K562 (cell line): ENCODE measurements around the gene SDK1. TPM values are rescaled to one million over a fixed set of nuclear protein-coding genes. Genes with fewer than 3 reads are reported as not detected.

ENCODE experiments used
- ATAC-seq: fragments of 200-7000 bp; cut with Tn5 transposase; 3 replicates; pipeline ENCODE4 v1.9.1; 2020; ENCODE audit warnings: moderate library complexity
- BruUV-seq: library from RNA; stranded (reverse); fragments of 400-500 nt; replicated peaks from 2 replicates; lab custom pipeline; 2021; lab: Mats Ljungman, UMichigan
- CTCF ChIA-PET: fragments of 300-600 bp; formaldehyde crosslinking; extraction: SDS; loops from one replicate; lab custom pipeline; 2021; ENCODE audit warnings: low intra/inter-chr PET ratio; lab: Yijun Ruan, JAX
- POLR2A ChIA-PET: fragments of 300-600, 350-650 bp; sonication (Branson Sonifier 250); formaldehyde crosslinking; extraction: SDS; loops from one replicate; lab custom pipeline; 2021; ENCODE audit warnings: antibody characterized with exemption, inconsistent platforms; lab: Yijun Ruan, JAX
- DNase-seq, 4 experiments: peaks; one replicate each; pipeline versions ENCODE4 v3.0.0 to v3.0.0-alpha.2; 2011 to 2018; ENCODE audit warnings: low spot score in 3 of 4, mixed read lengths in 3 of 4; ENCODE audit errors: extremely low read depth in 1 of 4
- FAIRE-seq: peaks from 2 replicates; lab custom pipeline; 2011; peaks lifted over from hg19 to GRCh38; lab: Jason Lieb, UNC
- H2AFZ ChIP-seq: 2 replicates; pipeline ENCODE4 v1.6.0; 2011; ENCODE audit warnings: low read depth, low read length, control low read depth, inconsistent platforms
- H3K27ac ChIP-seq: fragments of 200-600 bp; 3 replicates; pipeline ENCODE4 v1.8.0; 2011; ENCODE audit warnings: low read depth, mild to moderate bottlenecking, control low read depth, inconsistent platforms, low read length, moderate library complexity, mixed read lengths; ENCODE audit errors: extremely low read depth
- H3K27me3 ChIP-seq, 2 experiments: fragments of 300-600 bp in 1 of 2; 2 replicates in 1 of 2; 3 replicates in 1 of 2; pipeline versions ENCODE4 v1.6.0 to v1.8.0; 2011; ENCODE audit warnings: inconsistent platforms in 2 of 2, low read length in 2 of 2, mild to moderate bottlenecking in 1 of 2, mixed read lengths in 1 of 2, moderate library complexity in 1 of 2; ENCODE audit not compliant: control insufficient read depth in 2 of 2, insufficient read depth in 2 of 2
- H3K36me3 ChIP-seq: fragments of 300-600 bp; 3 replicates; pipeline ENCODE4 v1.8.0; 2011; ENCODE audit warnings: mild to moderate bottlenecking, low read length, inconsistent platforms; ENCODE audit not compliant: control insufficient read depth, insufficient read depth
- H3K4me1 ChIP-seq, 2 experiments: fragments of 200-600 bp in 1 of 2; replicated peaks in 1 of 2; 2 replicates in 1 of 2; 3 replicates in 1 of 2; pipeline versions ENCODE4 v1.5.1 to v1.8.0; 2011; ENCODE audit warnings: inconsistent platforms in 2 of 2, low read length in 2 of 2, mild to moderate bottlenecking in 1 of 2, mixed read lengths in 1 of 2, moderate library complexity in 1 of 2; ENCODE audit not compliant: control insufficient read depth in 2 of 2, insufficient read depth in 2 of 2
- H3K4me2 ChIP-seq: 2 replicates; pipeline ENCODE4 v1.6.1; 2011; ENCODE audit warnings: low read length, control low read depth, inconsistent platforms, mixed read lengths; ENCODE audit not compliant: insufficient read depth
- H3K4me3 ChIP-seq: fragments of 200-600 bp; sonication (generic), shearing (Covaris generic); 2 replicates; pipeline ENCODE4 v1.5.1; 2016; ENCODE audit warnings: control low read depth, inconsistent platforms
- H3K79me2 ChIP-seq: fragments of 200-600 bp; 3 replicates; pipeline ENCODE4 v1.8.0; 2011; ENCODE audit warnings: low read length, inconsistent platforms; ENCODE audit not compliant: control insufficient read depth, insufficient read depth
- H3K9ac ChIP-seq, 2 experiments: 2 replicates each; pipeline versions ENCODE4 v1.6.0 to v1.6.1; 2011; ENCODE audit warnings: low read depth in 2 of 2, low read length in 2 of 2, control low read depth in 1 of 2, inconsistent platforms in 1 of 2, mild to moderate bottlenecking in 1 of 2, mixed read lengths in 1 of 2; ENCODE audit not compliant: insufficient read depth in 1 of 2
- H3K9me1 ChIP-seq: one replicate; pipeline ENCODE4 v1.6.0; 2011; ENCODE audit warnings: inconsistent platforms, mild to moderate bottlenecking, low read length, moderate library complexity; ENCODE audit not compliant: control insufficient read depth, insufficient read depth
- H3K9me3 ChIP-seq: replicated peaks from 2 replicates; pipeline ENCODE4 v1.5.1; 2011; ENCODE audit warnings: low read depth, low read length, inconsistent platforms; ENCODE audit not compliant: control insufficient read depth, insufficient read depth
- H4K20me1 ChIP-seq: replicated peaks from 2 replicates; pipeline ENCODE4 v1.6.1; 2011; ENCODE audit warnings: low read length, inconsistent platforms, mixed read lengths; ENCODE audit not compliant: control insufficient read depth, insufficient read depth
- BCOR ChIP-seq: fragments of 450-650 bp; IDR thresholded peaks from 2 replicates; pipeline ENCODE4 v1.6.1; 2016
- BRD9 ChIP-seq: fragments of 450-650 bp; IDR thresholded peaks from 2 replicates; pipeline ENCODE4 v1.6.1; 2018; ENCODE audit warnings: low read depth; ENCODE audit not compliant: partially characterized antibody
- CTBP1 ChIP-seq: fragments of 450-650 bp; IDR thresholded peaks from 2 replicates; pipeline ENCODE4 v1.6.1; 2016; ENCODE audit warnings: borderline replicate concordance
- HLTF ChIP-seq: fragments of 450-650 bp; IDR thresholded peaks from 2 replicates; pipeline ENCODE4 v1.6.1; 2016
- ILF3 ChIP-seq: fragments of 450-650 bp; IDR thresholded peaks from 2 replicates; pipeline ENCODE4 v1.6.1; 2018; ENCODE audit warnings: antibody characterized with exemption, mild to moderate bottlenecking, moderate library complexity, borderline replicate concordance
- NONO ChIP-seq, 2 experiments: fragments of 200-400 bp in 1 of 2; fragments of 450-650 bp in 1 of 2; formaldehyde crosslinking in 1 of 2; IDR thresholded peaks; 2 replicates each; pipeline ENCODE4 v1.6.1; 2017; ENCODE audit warnings: low read depth in 2 of 2, mild to moderate bottlenecking in 2 of 2, moderate library complexity in 2 of 2, low read length in 1 of 2
- NRF1 ChIP-seq, 2 experiments: fragments of 450-650 bp; IDR thresholded peaks in 1 of 2; conservative IDR thresholded peaks in 1 of 2; 2 replicates each; pipeline ENCODE4 v1.6.1; 2014; ENCODE audit warnings: mild to moderate bottlenecking in 2 of 2
- OTX1 ChIP-seq: fragments of 450-650 bp; formaldehyde crosslinking; IDR thresholded peaks from 2 replicates; pipeline ENCODE4 v1.4.0; 2022; ENCODE audit warnings: mild to moderate bottlenecking
- RREB1 ChIP-seq: fragments of 250-450 bp; sonication (Bioruptor Pico); IDR thresholded peaks from 2 replicates; pipeline ENCODE4 v1.4.0; 2020
- SMARCB1 ChIP-seq: IDR thresholded peaks from 2 replicates; pipeline ENCODE4 v1.6.1; 2011; ENCODE audit warnings: improper control_type of control experiment, low read depth; ENCODE audit not compliant: insufficient read length
- SUPT5H ChIP-seq: fragments of 450-650 bp; IDR thresholded peaks from 2 replicates; pipeline ENCODE4 v1.6.1; 2016
- ZHX1 ChIP-seq: fragments of 150-350 bp; conservative IDR thresholded peaks from 2 replicates; pipeline ENCODE4 v1.6.1; 2014; ENCODE audit warnings: low read length
- ZNF263 ChIP-seq: sonication (generic); formaldehyde crosslinking; IDR thresholded peaks from 2 replicates; pipeline ENCODE4 v1.8.0; 2022; ENCODE audit warnings: mild to moderate bottlenecking, missing genetic modification reagents, borderline replicate concordance
- ZNF778 ChIP-seq: fragments of 450-650 bp; formaldehyde crosslinking; IDR thresholded peaks from 2 replicates; pipeline ENCODE4 v1.4.0; 2020; ENCODE audit warnings: mild to moderate bottlenecking, moderate library complexity
- WGBS: fragments of 100-300 bp; shearing (Covaris generic); methylation state at CpG from one replicate; pipeline ENCODE4 v1.1.6; 2016; ENCODE audit warnings: low coverage, mixed read lengths; ENCODE audit not compliant: insufficient coverage; ENCODE audit errors: missing lambda C conversion rate; 5-methylcytosine and 5-hydroxymethylcytosine counted together
- in situ Hi-C: fragments of 300-500 bp; cut with MboI; formaldehyde crosslinking; loops from 4 replicates; pipeline ENCODE4 v1.15.0; 2018; ENCODE audit warnings: inconsistent platforms, mixed read lengths
- intact Hi-C: fragments of 100-400 bp; cut with micrococcal nuclease; formaldehyde crosslinking; loops from 2 replicates; pipeline ENCODE4 v1.14.2; 2022
- polyA plus RNA-seq, 8 experiments: library from polyadenylated mRNA; depleted of rRNA in 4 of 8; stranded (reverse) in 5 of 8; unstranded in 3 of 8; fragments of >200 nt; fragmentation: Nextera tagmentation in 2 of 8; fragmentation: Illumina TruSeq in 1 of 8; extraction: Ambion mirVana in 2 of 8; extraction: Trizol in 1 of 8; gene quantifications; 2 replicates each; pipeline versions ENCODE4 v1.2.1 to v1.2.3, GENCODE V29; 2011 to 2014; ENCODE audit warnings: inconsistent platforms in 1 of 8, missing spikeins in 1 of 8
- total RNA-seq, 7 experiments: library from RNA; depleted of rRNA in 6 of 7; stranded (reverse); fragments of >200 nt in 6 of 7; fragmentation: Illumina TruSeq in 2 of 7; extraction: Trizol in 2 of 7; gene quantifications; 2 replicates each; pipeline versions ENCODE4 v1.2.1 to v1.2.3, GENCODE V29; 2011 to 2021; ENCODE audit warnings: low replicate concordance in 1 of 7

Gene SDK1
- total and polyA plus RNA-seq, 9 of the 15 experiments (the other 6 are each of a cell fraction or from before 2014, with no cell fraction given) = 0.16 TPM; not detected in 8

- no peak overlapping the region for H2AFZ ChIP-seq
Measured at GRCh38 chr7:4221043-4221442, 920.0 kb downstream of the SDK1 start.

More at GRCh38 chr7:4221043-4221442, 920.0 kb downstream of the SDK1 start:
- CTCF ChIA-PET = no interaction called here
- 0% methylated on average over 21 of the region's 21 CpGs for WGBS
- Histone ChIP-seq H3K79me2 (no peaks in the 10 kb centered on the region), H3K27ac (no peak overlapping the region), H3K9me3 (no peaks in the 10 kb centered on the region), H4K20me1 (no peaks in the 10 kb centered on the region), H3K4me2 (no peak overlapping the region), H3K9me1 (no peaks in the 10 kb centered on the region), H3K4me3 (no peak overlapping the region), H3K9ac (no peak overlapping the region), H3K36me3 (no peaks in the 10 kb centered on the region), H3K4me1 (no peaks in the 10 kb centered on the region), H3K27me3 (peaks cover 6 to 31% of the 10 kb centered on the region in 2 experiments; a peak in 3 of 5 replicates)
- intact Hi-C loops = no loop called here
- in situ Hi-C loops = no loop called here
- TF ChIP-seq BCOR = no peak
- TF ChIP-seq ZNF263 (CRISPR knock-in tag) = no peak
- no peak for TF ChIP-seq NRF1 (conservative IDR thresholded peaks at IDR 0.05 in 1 of 2, IDR thresholded peaks at IDR 0.05 in 1 of 2)
- TF ChIP-seq NONO (IDR thresholded peaks at IDR 0.05; ENCODE audit: low read depth in 2 of 2, low read length in 1 of 2) = no peak
- TF ChIP-seq CTBP1 = no peak
- no peak for TF ChIP-seq BRD9
- no peak for TF ChIP-seq OTX1 (CRISPR knock-in tag)
- no peak for TF ChIP-seq ZNF778 (CRISPR knock-in tag)
- no peak for TF ChIP-seq ZHX1
- TF ChIP-seq HLTF = no peak
- no peak for TF ChIP-seq RREB1 (CRISPR knock-in tag)
- TF ChIP-seq SMARCB1 = no peak
- TF ChIP-seq SUPT5H = no peak
- TF ChIP-seq ILF3 = no peak
- DNase-seq (no peak), FAIRE-seq (no peak), ATAC-seq (no peak)
- no TSS peak for BruUV-seq
- POLR2A ChIA-PET = no interaction called here
